Prostate gland (tissue), 2 donors: ENCODE measurements around the gene RPAP2.

ENCODE experiments used
- POLR2A ChIP-seq: fragments of 450-650 bp; IDR thresholded peaks from one replicate; pipeline ENCODE4 v1.6.1; 2016; ENCODE audit warnings: antibody characterized with exemption, mild to moderate bottlenecking
- POLR2AphosphoS5 ChIP-seq: sonication (generic); formaldehyde crosslinking; IDR thresholded peaks from one replicate; pipeline ENCODE4 v1.6.1; 2017; ENCODE audit warnings: antibody characterized with exemption
- TF ChIP-seq, protein P1 (sequence below), 4 experiments: fragments of 200-600 bp in 2 of 4; fragments of 450-650 bp in 2 of 4; sonication (generic) in 2 of 4; IDR thresholded peaks; 1 replicate in 3 of 4; 2 replicates in 1 of 4; pipeline ENCODE4 v1.5.1; 2016 to 2019; ENCODE audit warnings: antibody characterized with exemption in 4 of 4, mild to moderate bottlenecking in 2 of 4, moderate library complexity in 2 of 4

- TF ChIP-seq, protein P1, sequence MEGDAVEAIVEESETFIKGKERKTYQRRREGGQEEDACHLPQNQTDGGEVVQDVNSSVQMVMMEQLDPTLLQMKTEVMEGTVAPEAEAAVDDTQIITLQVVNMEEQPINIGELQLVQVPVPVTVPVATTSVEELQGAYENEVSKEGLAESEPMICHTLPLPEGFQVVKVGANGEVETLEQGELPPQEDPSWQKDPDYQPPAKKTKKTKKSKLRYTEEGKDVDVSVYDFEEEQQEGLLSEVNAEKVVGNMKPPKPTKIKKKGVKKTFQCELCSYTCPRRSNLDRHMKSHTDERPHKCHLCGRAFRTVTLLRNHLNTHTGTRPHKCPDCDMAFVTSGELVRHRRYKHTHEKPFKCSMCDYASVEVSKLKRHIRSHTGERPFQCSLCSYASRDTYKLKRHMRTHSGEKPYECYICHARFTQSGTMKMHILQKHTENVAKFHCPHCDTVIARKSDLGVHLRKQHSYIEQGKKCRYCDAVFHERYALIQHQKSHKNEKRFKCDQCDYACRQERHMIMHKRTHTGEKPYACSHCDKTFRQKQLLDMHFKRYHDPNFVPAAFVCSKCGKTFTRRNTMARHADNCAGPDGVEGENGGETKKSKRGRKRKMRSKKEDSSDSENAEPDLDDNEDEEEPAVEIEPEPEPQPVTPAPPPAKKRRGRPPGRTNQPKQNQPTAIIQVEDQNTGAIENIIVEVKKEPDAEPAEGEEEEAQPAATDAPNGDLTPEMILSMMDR (IDR thresholded peaks at IDR 0.05) = no peak
- TF ChIP-seq POLR2A (no peak), POLR2AphosphoS5 (no peak)
Measured at GRCh38 chr1:92323473-92324453, 24.9 kb downstream of the RPAP2 start.
